Fibroblast of pulmonary artery (primary cell): ENCODE data around the gene TIMP3.

Experiments
- DNase-seq: peaks from one replicate; pipeline ENCODE4 v3.0.0-alpha.2; 2010; ENCODE audit warnings: low read depth
- H3K4me3 ChIP-seq: replicated peaks from 2 replicates; pipeline ENCODE4 v1.5.1; 2011; ENCODE audit warnings: low read depth, mild to moderate bottlenecking, control low read depth, low read length, moderate library complexity
- TF ChIP-seq, protein P1 (sequence below): IDR thresholded peaks from 2 replicates; pipeline ENCODE4 v1.5.1; 2011; ENCODE audit warnings: mild to moderate bottlenecking, control low read depth, low read length, inconsistent platforms; ENCODE audit errors: missing control alignments

Gene TIMP3

DNA sequence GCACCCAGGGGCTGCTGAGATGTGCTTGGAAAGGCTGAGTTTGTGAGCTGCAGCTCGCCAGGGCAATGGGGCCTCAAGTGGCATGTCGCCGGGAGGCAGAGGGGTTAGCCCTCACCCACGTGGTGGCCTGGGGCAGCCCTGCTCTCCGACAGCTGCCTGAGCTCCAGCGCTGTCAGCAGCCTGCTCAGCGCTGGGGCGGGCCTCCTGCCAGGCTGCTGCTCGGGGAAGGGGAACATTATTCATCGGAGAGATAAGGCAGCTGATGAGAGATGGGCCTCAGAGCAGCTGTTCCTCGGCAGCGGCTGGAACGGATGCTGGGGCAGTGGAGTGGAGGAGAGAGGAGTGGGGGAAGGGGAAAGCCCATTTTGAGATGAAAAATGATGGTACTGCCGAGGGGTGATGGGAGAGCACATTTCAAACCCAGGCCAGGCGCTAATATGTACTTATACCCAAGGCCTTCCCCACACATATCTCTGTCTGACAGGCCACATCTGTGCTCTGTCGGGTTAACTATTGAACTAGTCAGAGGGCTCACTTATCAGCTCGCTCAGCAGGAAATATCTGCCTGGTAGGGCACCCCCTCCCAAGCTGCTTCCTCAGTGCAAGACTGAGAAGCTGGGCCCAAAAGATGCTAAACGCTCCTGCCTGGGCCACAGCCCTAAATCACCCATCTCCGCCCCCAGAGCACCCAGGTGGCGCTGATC is 79.5 kb downstream of the TIMP3 start:
- TF ChIP-seq, protein P1, sequence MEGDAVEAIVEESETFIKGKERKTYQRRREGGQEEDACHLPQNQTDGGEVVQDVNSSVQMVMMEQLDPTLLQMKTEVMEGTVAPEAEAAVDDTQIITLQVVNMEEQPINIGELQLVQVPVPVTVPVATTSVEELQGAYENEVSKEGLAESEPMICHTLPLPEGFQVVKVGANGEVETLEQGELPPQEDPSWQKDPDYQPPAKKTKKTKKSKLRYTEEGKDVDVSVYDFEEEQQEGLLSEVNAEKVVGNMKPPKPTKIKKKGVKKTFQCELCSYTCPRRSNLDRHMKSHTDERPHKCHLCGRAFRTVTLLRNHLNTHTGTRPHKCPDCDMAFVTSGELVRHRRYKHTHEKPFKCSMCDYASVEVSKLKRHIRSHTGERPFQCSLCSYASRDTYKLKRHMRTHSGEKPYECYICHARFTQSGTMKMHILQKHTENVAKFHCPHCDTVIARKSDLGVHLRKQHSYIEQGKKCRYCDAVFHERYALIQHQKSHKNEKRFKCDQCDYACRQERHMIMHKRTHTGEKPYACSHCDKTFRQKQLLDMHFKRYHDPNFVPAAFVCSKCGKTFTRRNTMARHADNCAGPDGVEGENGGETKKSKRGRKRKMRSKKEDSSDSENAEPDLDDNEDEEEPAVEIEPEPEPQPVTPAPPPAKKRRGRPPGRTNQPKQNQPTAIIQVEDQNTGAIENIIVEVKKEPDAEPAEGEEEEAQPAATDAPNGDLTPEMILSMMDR, result no peak
- peak; percentile 92 for DNase-seq
- no peak overlapping the region for H3K4me3 ChIP-seq

DNA sequence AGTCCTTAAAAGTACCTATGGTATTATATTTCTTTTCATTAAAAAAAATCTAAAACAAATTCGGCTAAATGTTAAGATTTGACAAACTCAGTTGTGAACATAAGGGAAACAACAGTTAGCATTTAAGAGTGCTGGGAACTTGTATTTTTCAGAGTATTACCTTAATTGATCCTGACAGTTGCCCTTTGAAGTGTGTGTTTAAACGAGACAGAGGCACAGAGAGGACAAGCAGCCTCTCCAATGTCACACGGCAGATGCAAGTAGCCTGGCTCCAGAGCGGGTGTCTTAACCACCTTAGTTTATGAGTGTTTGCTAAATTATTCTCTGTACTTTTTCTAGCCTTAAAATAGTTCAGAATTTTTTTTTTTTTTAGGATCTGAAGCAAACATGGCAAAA is 80.9 kb downstream of the TIMP3 start:
- no peak overlapping the region for H3K4me3 ChIP-seq
- TF ChIP-seq, protein P1, result no peak
- DNase-seq, result no peak

DNA sequence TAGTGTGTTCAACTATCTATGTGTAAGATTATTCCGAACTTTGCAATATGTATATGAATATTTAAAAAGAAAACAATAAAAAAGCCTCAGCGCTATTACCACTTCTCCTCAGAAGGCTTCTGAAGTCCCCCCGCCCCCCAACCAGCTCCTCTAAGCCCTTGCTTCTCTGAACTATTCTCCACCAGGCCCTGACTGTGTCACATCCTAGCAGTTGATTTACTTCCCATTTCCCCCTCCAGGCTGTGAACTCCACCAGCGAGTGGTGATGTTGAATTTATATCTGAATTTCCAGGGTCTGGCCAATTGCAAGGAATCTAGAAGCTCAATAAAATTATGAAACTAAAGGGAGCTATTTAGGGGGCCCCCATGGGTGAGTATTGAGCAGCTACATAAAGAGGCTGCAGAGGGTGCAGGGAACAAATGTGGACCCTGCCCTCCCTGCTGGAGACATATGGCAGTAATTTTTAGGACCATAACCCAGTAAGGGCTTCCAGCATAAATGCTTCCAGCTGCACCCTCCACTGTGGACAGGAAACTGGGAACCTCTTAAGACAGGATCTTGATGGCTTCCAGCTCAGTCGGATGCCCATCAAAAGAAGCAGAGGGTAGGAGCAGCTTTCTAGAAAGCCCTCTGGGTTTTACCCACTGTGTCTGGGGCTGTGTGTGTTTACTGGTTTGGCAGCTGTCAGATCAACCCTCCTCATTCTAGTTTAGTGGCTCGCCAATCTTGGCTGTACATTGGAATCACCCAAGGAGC is 81.4 kb downstream of the TIMP3 start:
- TF ChIP-seq, protein P1, result no peak
- H3K4me3 ChIP-seq, result no peak overlapping the region
- DNase-seq, result no peak

DNA sequence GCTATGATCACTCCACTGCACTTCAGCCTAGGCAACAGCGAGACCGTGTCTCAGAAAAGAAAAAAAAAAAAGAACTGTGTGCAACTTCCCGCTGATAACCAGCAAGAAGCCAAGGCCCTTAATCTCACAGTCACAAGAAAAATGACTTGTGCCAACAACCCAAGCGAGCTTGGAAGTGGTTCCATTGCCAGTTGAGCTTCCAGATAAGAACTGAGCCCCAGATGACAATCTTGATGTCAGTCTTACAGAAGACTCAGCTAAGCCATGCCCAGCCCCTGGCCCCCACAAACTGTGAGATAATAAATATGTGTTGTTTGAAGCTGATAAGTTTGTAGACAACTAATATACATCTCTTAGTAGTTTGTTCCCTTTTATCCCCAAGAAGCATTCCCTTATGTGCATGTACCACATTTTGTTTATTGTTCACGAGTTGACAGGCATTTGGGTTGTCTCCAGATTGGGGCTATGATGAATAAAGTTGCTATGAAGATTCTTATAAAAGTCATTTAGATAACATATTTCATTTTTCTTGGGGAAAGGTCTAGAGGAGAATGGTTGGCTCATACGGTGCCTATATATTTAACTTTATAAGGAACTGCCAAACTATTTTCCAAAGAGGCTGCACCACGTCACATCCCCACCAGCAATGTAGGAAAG is 85.9 kb downstream of the TIMP3 start:
- TF ChIP-seq, protein P1, result no peak
- DNase-seq, result peak; percentile 12

DNA sequence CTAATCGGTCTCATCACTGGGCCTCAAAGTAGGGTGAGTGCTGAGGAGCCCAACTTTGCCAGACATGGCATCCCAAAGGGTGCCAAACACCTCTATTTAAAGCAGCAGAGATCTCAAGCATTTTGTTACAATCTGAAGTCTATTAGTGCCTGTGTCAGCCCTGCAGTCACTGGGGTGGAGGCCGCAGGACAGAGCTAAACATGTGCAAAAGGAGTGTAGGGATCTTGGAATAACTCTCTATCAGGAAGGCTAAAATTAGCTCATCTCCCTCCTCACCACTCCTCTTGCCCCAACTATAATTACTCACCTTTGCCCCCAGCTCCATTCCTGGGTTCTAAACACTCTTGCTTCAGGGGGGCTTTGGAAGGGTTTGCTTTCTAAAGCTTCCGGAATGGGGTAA is 87.5 kb downstream of the TIMP3 start:
- no peak overlapping the region for H3K4me3 ChIP-seq
- TF ChIP-seq, protein P1, result no peak
- no peak for DNase-seq

More for the DNA sequence above, 85.9 kb downstream of the TIMP3 start:
- no peak overlapping the region for H3K4me3 ChIP-seq

DNA sequence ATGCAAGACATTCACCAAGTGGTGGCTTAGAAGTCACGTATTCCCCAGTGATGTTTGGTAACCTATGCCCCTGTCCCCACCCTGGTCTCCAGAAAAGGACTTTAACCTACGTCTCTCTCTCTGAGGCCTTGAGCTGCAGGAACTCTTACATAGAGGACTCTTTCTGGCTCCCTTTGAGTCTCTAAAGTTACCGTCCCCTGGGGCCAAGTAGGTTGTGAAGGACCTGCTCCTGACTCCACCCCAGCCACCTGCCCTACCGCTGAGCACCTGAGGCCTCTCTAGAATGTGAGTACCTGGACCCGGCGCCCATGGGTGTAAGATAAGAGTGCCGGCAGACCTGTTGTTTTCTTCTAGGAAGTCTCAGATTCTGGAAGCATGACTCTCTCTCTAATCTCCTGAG is 95.4 kb downstream of the TIMP3 start:
- DNase-seq, result no peak
- H3K4me3 ChIP-seq, result no peak overlapping the region
- TF ChIP-seq, protein P1, result no peak
